Peyer's patch (tissue), 4 donors: Measurements from ENCODE around the gene DCP1B.

Experiments used
- CTCF ChIP-seq, 6 experiments: fragments of 450-650 bp in 4 of 6; fragments of 200-600 bp in 2 of 6; sonication (generic) in 1 of 6; IDR thresholded peaks; one replicate each; pipeline ENCODE4 v1.5.1; 2017 to 2019; ENCODE audit warnings: antibody characterized with exemption in 6 of 6, mild to moderate bottlenecking in 3 of 6, moderate library complexity in 1 of 6
- POLR2A ChIP-seq, 2 donors: fragments of 450-650 bp; IDR thresholded peaks; one replicate each; pipeline ENCODE4 v1.5.1; 2017; ENCODE audit warnings: antibody characterized with exemption in 2 of 2, mild to moderate bottlenecking in 2 of 2, moderate library complexity in 2 of 2

- TF ChIP-seq CTCF (IDR thresholded peaks at IDR 0.05) (no peak), POLR2A (IDR thresholded peaks at IDR 0.05) (no peak)
Observed at GRCh38 chr12:1977109-1977508, 27.1 kb downstream of the DCP1B start.
